Measurements from ENCODE around the gene FAM107B.

The FAM107B gene

DNA sequence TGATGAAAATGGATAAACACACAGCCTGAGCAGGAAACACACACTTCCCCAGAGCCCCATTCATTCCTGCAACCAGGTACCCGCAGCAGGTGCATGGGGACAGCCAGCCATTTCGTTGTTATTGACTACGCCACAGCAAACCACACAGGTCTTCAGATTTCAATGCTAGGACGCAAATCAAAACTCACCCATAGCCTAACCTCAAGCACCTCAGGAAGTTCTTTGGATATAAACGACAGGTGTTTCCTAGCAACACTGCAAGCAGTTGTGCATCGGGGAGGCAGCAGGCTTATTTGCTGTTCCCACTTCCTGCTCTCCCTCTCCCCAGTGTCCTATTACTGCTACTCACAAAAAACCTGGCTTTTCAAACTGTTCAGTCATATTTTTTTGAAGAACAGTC, 267.5 kb downstream of the FAM107B start:
- DNase-seq (ENCODE audit: low read depth in 3 of 3) = peak in 1 of 3 experiments; percentile 5

DNA sequence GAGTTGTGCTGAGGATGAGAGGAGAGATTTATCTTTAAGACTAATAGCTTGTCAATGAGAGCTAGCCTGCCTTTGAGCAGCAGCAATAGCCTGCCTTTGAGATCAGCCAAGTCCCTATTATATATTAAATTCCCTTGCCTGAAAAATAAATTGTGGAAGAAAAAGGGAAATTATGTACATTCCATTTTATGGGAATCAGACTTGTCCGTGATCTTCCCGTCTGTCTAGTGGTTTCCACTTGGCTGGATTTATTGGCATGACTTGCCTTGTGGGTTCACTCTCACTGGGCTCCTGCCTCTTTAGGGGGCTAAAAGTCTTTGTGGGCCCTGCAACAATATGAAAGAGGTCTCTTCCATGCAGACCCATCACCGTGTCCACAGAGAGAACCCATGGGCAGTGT, 272.3 kb downstream of the FAM107B start:
- DNase-seq (ENCODE audit: low read depth in 3 of 3) = no peak

DNA sequence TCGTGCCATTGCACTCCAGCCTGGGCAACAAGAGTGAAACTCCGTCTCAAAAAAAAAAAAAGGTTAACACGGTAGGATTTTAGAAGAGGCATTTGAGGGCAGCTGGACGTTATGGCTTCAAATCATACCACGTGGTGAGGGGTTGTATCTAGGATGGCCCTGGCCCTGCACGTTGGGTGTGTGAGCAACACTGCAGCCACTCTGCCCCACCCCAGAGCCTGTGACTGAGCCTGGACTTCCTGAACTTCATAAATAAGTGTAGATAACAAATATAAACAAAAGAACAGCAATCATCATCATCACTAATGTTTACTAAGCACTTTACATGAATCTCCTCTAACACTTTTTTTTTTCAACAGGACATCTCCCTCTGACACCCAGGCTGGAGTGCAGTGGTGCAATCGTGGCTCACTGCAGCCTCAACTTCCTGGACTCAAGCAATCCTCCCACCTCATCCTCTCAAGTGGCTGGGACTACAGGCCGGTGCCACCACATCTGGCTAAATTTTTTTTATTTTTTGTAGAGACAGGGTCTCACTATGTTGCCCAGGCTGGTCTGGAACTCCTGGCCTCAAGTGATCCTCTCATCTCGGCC, 274.4 kb downstream of the FAM107B start:
- DNase-seq (ENCODE audit: low read depth in 3 of 3) = no peak

DNA sequence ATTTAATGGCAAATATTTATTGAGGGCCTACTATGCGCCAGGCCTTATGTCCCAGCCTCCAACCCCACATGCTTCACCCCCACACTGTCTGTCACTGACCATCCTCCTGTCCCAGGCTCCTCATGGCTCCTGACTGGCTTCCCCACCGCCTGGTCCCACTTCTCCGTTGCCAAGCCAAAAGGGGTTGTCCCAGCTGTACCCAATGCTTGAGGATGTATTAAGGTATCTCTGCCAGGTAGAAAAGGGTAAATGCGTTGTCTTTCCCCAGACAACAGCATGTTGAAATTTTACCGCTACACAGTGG, 275.1 kb downstream of the FAM107B start:
- DNase-seq (ENCODE audit: low read depth in 3 of 3) = no peak

DNA sequence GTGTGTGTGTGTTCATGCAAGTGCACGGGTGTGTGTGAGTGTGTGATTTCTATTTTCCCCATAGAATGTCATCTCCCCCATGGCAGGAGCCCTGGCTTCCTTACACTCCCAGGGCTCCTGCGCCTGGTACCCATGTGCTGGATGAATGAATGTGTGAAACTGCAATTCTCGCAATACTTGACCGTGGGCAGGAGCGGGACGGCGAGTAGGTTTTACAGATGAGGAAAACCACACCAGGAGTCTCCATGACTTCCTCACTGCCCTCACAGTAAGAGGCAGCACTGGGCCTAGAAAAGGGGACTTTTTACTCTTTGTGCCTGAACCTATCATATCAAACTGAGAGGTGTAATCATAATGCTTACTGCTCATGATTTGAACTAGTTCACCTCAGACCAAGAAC, 276.4 kb downstream of the FAM107B start:
- no peak for DNase-seq (ENCODE audit: low read depth in 3 of 3)

DNA sequence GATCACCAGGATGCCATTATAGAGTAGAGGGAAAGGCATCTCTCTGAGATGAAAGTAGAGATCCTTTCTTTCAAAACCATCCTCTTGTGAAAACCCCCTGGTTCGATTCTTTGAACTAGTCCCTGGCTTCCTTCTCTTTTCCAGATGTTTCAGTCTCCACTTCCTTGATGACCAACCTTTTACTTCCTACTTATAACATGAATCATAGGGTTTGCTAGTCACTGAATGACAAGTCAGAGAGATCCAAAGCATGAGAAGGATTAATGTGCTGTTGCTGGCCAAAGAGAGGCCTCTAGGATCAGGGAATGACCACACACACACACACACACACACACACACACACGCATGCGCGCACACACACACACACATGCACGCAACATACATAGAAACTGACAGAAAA, 282.9 kb downstream of the FAM107B start:
- no peak for DNase-seq (ENCODE audit: low read depth in 3 of 3)

DNA sequence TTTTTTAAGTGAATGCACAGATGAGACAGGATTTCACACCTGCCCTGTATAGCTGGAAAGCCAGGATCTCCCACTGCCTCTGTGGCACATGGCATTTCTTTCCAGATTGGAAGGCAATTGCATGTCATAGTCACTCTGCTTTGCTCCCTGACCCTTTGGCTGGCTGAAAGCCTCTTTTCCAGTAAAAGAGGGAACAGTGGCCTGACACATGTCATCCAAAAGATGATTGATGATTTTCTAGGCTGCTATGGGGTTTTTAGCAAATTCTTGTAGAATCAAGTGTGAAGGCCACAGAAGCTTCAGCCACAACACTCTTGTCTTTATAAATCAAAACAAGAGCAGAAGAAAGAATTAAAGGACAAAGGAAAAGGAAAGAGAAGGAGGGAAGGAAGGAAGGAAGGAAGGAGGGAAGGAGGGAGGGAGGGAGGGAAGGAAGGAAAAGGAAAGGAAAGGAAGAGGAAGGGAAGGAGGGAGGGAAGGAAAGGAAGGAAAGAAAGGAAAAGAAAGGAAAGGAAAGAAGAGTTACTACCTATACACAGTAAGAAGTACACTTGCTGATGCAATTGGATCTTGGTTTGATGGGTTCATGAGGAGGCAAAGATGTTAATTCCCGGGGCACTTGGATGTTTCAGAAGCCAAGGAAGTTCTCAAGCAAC, 285.0 kb downstream of the FAM107B start:
- DNase-seq (ENCODE audit: low read depth in 3 of 3) = no peak

DNA sequence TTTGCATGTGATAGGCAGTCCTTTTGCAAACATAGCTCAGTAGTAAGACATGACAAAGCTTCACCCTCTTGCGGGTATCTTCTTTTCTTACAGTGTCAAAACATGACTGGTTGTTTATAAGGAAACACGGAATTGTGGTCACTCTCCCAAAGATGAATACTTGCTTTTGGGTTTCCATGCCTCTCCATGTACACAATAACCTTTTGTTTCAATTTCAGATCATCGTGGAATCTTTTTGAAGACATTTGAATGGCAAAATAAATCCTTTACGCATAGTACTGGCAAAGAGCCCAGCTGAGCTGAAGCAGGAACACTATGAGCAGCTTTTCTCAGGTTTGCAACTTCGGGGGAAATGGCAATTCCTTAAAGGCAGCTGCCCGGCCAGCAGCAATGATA, 287.2 kb downstream of the FAM107B start:
- DNase-seq (ENCODE audit: low read depth in 3 of 3) = no peak

DNA sequence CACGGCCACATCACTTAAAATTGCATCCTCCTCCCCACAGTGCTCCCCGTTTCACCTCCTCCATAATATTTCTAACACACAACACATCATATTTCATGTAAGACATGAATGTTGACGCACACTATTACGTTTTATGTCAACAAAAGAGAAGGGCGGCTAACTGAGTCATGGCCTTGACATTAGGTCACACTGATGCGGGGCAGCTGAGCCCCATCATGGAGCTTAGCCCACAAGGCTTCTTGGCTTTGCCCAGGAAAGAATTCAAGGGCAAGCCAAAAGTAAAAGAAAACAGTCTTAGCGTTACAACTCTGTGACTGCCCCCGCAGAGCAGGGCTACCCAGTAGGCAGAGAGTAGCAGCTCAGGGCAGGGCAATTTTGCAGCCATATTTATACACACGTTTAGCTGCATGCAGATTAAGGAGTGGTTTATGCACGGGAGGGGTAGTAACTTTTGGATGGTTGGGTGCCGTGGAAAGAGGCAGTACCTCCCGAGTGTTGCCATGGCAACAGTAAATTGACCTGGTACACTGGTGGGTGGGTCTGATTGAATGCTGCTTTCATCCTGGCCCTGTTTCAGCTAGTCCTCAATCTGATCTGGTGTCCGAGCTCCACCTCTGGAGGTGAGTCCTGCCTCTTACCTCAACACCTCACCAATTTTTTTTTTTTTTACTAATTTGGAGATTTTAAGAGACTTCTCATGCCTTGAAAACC, 287.8 kb downstream of the FAM107B start:
- no peak for DNase-seq (ENCODE audit: low read depth in 3 of 3)

DNA sequence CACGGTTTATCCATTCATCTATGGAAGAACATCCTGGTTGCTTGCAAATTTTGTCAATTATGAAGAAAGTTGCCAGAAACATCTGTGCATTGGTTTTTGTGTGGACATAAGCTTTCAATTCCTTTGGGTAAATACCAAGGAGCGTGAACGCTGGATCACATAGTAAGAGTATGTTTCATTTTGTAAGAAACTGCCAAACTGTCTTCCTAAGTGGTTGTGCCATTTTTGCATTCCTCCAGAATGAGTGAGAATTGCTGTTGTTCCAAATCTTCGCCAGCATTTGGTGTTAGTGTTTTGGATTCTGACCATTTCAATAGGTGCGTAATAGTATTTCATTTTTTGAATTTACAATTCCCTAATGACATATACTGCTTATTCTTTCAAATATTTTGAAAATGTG, 288.7 kb downstream of the FAM107B start:
- no peak for DNase-seq (ENCODE audit: low read depth in 3 of 3)

DNA sequence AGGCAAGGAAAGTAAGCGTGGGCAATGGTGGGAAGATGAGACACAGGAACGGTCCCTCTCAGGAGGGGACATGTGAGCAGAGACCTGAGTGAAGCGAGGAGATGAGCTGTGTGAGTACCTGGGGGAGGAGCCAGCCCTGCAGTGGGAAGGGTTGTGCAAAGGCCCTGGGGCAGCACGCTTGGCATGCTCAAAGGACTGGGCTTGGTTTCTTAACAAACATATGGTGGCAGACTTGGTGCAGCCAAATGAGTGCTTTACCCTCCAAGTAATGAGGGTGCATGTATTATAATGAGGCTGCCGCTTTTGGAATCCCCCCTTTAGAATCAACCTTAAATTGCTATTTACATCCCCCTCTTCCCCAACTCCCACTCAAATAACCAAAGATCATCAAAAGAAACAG, 291.3 kb downstream of the FAM107B start:
- DNase-seq (ENCODE audit: low read depth in 3 of 3) = no peak

DNA sequence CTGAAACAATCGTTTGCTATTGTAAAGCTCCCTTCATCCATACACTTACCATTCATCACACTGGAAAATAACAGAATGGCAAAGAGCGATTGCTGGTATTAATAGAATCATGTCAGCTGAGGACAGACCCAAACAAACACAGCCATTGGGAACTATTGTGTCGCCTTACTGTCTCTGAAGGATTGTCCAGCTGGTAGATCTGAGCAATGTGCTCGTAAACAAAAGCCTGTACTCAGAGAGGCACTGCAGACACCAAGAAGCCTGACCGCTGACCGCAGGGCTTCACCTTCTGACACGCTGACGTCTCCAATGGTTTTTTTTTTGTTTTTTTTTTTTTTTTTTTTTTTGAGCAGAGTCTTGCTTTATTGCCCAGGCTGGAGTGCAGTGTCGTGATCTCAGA, 292.9 kb downstream of the FAM107B start:
- DNase-seq (ENCODE audit: low read depth in 3 of 3) = no peak

DNA sequence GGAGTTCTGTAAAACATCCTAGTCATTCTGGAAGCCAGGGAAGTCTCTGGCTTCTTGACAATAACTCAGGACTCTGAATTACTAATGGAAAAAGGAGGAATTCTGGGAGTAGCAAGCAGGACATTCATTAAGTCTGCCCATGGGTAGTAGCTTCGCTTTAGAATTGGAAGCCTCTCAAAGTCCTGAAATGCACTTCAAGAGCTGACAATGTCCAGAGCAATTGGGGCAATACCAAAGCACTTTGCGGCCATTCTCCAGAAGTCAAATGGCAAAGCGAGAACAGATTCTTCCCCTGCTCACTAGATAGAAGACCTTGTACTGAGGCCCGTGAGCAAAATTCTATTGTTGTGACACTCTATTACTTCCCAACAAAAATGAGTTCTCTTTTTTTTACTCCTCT, 293.7 kb downstream of the FAM107B start:
- DNase-seq (ENCODE audit: low read depth in 3 of 3) = no peak

DNA sequence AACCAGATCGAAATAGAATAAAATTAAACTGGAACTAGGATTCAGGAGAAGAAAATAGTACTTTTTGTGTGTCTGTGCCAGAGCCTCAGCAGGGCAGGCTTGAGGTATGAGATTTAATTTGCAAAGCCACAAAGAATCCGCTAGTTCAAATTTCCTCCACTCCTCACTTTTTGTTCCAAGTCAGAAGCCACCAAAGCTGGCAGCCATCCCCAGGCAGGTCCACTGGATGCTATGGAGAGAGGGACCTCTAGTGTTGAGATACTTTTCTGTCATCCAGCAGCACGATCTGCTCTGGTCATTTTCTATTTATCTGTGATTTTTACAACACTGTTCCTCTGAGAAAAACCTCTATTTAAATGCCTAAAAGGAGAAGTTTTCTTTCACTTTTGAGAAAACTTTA, 296.1 kb downstream of the FAM107B start:
- DNase-seq (ENCODE audit: low read depth in 3 of 3) = no peak

DNA sequence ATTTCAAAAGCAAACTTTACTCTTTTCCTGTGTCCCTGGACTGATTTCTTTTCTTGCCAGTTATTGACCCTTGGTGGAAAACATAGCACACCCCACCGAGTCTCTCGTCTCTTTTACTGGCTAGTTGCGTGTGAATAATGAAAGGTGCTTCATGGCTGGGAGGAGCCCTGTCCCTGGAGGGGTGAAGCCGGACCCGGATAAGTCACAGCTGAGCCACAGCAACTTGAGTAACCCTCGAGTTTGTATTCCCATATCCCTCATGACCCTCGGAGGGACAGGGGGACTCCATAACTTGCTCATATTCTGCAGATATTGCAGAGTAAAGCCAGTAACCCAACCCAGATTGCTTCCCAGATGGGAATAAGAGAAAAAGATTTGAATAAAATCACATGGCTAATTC, 296.5 kb downstream of the FAM107B start:
- no peak for DNase-seq (ENCODE audit: low read depth in 3 of 3)

DNA sequence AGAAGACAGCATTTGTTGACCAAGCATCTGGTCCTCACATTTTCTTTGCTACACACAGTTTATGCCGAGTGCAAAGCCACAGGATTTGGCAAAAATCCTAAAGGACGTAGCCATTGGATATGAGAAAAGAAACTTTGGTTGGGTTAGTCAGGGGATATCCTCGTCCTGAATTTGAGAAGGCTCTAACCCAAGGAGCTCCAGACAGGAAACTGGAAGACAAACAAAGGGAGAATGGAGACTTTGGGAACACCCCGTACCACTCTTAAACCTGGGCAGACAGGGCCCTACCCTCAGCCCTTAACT, 297.3 kb downstream of the FAM107B start:
- no peak for DNase-seq (ENCODE audit: low read depth in 3 of 3)

DNA sequence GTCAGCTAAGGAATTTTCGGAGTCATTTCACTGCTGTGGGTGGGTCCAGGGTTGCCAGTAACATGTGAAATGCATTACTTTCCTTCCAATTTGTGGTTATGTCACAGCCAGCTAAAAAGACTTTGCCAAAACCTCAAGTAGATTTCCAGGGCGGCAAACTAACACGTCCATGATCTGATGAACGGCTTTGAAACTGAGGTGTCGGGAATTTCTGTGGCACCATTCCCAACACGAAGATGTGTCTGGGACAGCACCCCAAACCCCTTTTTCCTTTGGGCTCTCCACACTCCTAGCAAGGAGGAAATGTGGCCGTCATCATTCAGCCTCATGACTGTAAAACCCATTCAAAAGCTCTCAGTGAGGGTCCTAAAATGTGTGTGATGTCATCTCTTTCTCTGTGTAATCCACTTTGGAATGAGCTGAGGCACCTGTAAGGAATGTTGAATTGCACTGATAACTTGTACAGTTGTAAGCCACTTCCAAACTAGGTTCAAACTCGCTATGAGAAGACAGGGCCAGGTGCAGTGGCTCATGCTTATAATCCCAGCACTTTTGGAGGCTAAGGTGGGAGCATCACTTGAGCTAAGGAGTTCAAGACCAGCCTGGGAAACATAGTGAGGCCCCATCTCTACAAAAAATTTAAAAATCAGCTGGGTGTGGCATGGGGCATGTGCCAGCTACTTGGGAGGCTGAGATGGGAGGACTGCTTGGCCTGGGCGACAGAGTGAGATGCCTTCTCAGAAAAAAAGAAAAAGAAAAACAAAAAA, 297.9 kb downstream of the FAM107B start:
- DNase-seq (ENCODE audit: low read depth in 3 of 3) = no peak

DNA sequence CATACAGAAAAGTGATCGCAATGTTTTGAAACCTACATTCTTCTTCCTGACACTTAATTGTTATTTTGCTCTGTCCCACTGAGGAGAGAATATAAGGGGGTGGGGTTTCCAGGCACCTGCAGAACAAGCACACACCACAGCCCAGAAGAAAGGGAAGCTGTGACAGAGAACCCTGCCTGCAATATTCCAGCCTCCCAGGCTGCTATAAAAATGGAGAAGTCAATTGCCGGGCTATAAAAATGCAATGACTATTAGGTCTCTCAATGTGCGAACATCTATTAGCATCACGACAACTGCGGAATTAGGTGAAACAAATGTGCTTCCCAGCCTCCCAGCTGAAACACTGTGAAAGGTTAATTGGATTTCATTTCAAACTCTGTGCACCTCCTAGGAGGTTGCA, 298.7 kb downstream of the FAM107B start:
- no peak for DNase-seq (ENCODE audit: low read depth in 3 of 3)

DNA sequence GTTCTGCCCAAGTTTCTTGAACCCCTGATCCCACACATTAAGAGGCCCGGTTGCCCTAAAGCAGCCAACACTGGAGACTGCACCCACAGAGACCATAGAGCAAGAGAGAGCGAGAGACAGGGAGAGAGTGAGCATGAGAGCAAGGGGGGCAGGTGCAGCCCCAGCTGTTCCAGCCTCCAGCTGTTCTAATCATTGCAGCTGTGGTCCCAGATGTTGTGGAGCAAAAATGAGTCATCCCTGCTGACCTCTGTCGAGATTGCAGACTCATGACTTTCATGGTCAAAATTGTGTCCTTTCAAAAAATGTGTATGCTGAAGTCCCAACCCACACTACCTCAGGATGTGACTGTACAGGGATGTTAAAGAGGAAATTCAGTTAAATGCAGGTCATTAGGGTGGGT, 300.0 kb downstream of the FAM107B start:
- no peak for DNase-seq (ENCODE audit: low read depth in 3 of 3)

DNA sequence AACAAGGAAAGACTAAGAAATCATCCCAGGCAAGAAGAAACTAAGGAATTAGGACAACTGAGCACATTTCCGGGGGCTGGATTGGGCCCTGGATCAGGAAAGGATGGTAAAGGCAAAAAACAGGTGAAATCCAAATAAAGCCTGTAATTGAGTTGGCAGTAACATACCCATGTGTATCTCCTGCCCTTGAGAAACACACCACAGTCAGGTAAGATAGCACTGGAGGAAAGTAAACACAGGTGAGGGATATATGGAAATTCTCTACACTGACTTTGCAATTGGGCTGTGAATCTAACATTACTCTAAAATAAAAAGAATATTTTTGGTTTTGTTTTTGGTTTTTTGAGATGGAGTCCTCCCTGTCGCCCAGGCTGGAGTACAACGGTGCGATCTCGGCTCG, 303.8 kb downstream of the FAM107B start:
- DNase-seq (ENCODE audit: low read depth in 3 of 3) = no peak

DNA sequence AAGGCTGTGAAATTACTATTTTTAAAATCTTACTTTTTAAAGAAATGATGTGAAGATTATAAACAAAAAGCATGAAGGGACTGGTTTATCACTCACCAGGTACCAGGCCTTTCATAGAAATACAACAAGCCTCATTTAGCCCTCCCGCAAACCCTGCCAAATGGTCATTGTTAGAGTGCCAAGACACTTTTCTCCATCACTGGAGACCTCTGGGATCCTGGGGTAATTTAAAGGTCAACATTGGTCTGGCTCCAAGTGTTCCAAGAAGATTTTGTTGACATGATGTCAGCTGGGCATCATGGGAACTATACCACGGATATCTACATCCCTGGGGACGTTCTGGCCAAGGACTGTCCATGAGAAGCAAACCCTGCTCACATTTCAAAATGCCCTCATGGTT, 306.0 kb downstream of the FAM107B start:
- DNase-seq (ENCODE audit: low read depth in 3 of 3) = no peak
